ENCODE measurements around the gene TNNT2.

Gene TNNT2

GRCh38 chr1:201331166-201331565, 46.3 kb downstream of the TNNT2 start:
- DNase-seq = no peak

- DNase-seq = no peak
These were observed 46.9 kb downstream of the TNNT2 start for GRCh38 chr1:201330541-201330940.

GRCh38 chr1:201329801-201330200, 47.7 kb downstream of the TNNT2 start:
- DNase-seq = no peak

- DNase-seq = no peak
These were observed 48.2 kb downstream of the TNNT2 start for GRCh38 chr1:201329286-201329685.

GRCh38 chr1:201328576-201328975, 48.9 kb downstream of the TNNT2 start:
- DNase-seq = no peak

GRCh38 chr1:201327687-201328240, 49.7 kb downstream of the TNNT2 start:
- DNase-seq = no peak

GRCh38 chr1:201326710-201327109, 50.8 kb downstream of the TNNT2 start:
- DNase-seq = no peak

- no peak for DNase-seq
These were observed 51.8 kb downstream of the TNNT2 start for GRCh38 chr1:201325678-201326060.

GRCh38 chr1:201324821-201325677, 52.4 kb downstream of the TNNT2 start:
- DNase-seq = no peak

GRCh38 chr1:201324306-201324705, 53.2 kb downstream of the TNNT2 start:
- no peak for DNase-seq

GRCh38 chr1:201322653-201323510, 54.6 kb downstream of the TNNT2 start:
- DNase-seq = no peak

GRCh38 chr1:201321826-201322390, 55.6 kb downstream of the TNNT2 start:
- DNase-seq = no peak

GRCh38 chr1:201320168-201320788, 57.2 kb downstream of the TNNT2 start:
- DNase-seq = no peak

- no peak for DNase-seq
These were observed 57.8 kb downstream of the TNNT2 start for GRCh38 chr1:201319631-201320030.

GRCh38 chr1:201318504-201319340, 58.8 kb downstream of the TNNT2 start:
- DNase-seq = no peak

GRCh38 chr1:201317551-201317950, 59.9 kb downstream of the TNNT2 start:
- no peak for DNase-seq

GRCh38 chr1:201316556-201316955, 60.9 kb downstream of the TNNT2 start:
- no peak for DNase-seq

GRCh38 chr1:201313086-201313485, 64.4 kb downstream of the TNNT2 start:
- DNase-seq = no peak

- no peak for DNase-seq
These were observed 65.2 kb downstream of the TNNT2 start for GRCh38 chr1:201312298-201312697.

GRCh38 chr1:201311356-201312011, 66.0 kb downstream of the TNNT2 start:
- DNase-seq = no peak

GRCh38 chr1:201310986-201311355, 66.5 kb downstream of the TNNT2 start:
- DNase-seq = no peak

Data from activated CD8-positive, alpha-beta memory T cell treated with anti-CD3 and anti-CD28 coated beads for 24 hours (primary cell).